AG04449 (cell line): ENCODE measurements around the gene IMMP2L.
"Not testable (repeated sequence)": the region's sequence is repeated elsewhere in the genome, so short reads cannot be mapped to it uniquely, and the experiment has no call there.

Source experiments
- CTCF ChIA-PET: fragments of 350-600 bp; formaldehyde crosslinking; extraction: SDS; loops from one replicate; lab custom pipeline; 2021; ENCODE audit warnings: antibody characterized with exemption; lab: Yijun Ruan, JAX
- POLR2A ChIA-PET: fragments of 400-600, 350-600 bp; formaldehyde crosslinking; extraction: SDS; loops from one replicate; lab custom pipeline; 2020; ENCODE audit warnings: antibody characterized with exemption, inconsistent platforms; lab: Yijun Ruan, JAX
- DNase-seq: peaks from one replicate; pipeline ENCODE4 v3.0.0-alpha.2; 2010; ENCODE audit warnings: low read depth, low spot score
- H3K4me3 ChIP-seq: 2 replicates; pipeline ENCODE4 v1.5.1; 2011; ENCODE audit warnings: low read depth, mild to moderate bottlenecking, control low read depth, low read length
- CTCF ChIP-seq: IDR thresholded peaks from one replicate; pipeline ENCODE4 v1.5.1; 2011; ENCODE audit warnings: mild to moderate bottlenecking, moderate library complexity, low read length, control low read depth, inconsistent platforms; ENCODE audit not compliant: insufficient read depth; ENCODE audit errors: missing control alignments

The IMMP2L gene

GRCh38 chr7:110664803-110665202 is 897.5 kb downstream of the IMMP2L start:
- no peak overlapping the region for H3K4me3 ChIP-seq
- ChIA-PET POLR2A (no interaction called here), CTCF (no interaction called here)
- no peak for TF ChIP-seq CTCF
- DNase-seq = no peak

DNA sequence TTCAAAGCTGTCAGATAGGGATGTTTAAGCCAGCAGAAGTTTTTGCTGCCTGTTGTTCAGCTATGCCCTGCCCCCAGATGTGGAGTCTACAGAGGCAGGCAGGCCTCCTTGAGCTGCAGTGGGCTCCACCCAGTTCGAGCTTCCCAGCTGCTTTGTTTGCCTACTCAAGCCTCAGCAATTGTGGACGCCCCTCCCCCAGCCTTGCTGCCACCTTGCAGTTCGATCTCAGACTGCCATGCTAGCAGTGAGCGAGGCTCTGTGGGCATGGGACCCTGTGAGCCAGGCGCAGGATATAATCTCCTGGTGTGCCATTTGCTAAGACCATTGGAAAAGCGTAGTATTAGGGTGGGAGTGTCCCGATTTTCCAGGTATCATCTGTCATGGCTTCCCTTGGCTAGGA is 901.7 kb downstream of the IMMP2L start:
- H3K4me3 ChIP-seq, POLR2A ChIA-PET, CTCF ChIA-PET, DNase-seq: not testable (repeated sequence)

DNA sequence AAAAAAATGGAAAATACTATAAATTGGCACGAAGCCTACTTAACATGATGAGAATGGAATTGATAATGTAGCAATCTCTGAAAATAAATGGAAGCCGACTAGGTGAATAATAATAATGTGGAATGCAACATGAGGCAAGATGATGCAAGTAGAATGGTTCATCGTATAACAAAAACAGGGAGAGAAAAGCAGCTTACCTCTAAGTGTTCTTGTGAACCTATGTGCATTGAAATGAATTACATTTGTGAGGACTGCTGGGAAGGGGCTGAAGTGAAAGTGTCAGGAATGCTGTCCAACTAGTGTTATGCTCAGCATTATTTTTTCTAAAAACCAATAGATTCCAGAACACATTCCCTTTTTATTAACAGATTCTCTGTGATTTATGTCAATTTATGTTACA is 912.0 kb downstream of the IMMP2L start:
- no peak overlapping the region for H3K4me3 ChIP-seq
- DNase-seq = no peak
- no peak for TF ChIP-seq CTCF
- POLR2A ChIA-PET = no interaction called here
- CTCF ChIA-PET = no interaction called here

DNA sequence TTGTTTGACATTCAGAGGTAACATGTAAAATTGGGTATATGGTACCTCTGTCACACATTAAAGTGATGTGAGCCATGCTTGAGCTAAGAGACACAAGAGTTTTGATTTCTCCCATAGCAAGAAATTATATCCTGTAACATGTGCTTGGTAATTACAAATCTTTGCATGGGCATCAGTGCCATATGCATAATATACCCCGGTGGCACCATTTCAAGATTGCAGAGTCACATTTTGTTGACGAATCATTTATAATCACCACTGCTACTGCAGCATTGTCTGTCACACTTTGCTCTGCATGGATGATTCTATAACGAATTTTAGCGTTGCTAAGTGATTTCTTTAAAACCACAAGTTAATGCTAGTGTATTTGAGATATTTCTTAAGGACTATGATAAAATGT is 915.0 kb downstream of the IMMP2L start:
- no peak overlapping the region for H3K4me3 ChIP-seq
- ChIA-PET POLR2A (no interaction called here), CTCF (no interaction called here)
- no peak for DNase-seq
- TF ChIP-seq CTCF = no peak

DNA sequence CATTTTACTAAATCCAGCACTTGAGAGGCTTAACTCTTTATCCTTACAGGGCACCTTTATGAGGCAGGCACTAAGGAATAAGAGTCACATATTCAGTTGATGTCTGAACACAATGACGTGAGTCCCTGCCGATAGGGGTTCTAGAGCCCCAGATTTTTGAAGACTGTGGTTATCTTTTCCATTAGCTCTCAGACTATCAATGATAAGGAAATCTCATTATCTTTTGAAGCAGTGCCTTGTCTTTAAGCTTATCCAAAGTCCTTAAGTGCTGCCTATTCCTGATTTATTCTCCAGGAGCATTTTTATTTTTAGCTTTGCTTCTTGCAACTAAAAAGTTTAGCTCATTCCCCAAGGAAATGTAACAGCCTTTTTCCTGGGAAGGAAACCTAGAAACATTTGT is 915.5 kb downstream of the IMMP2L start:
- no peak overlapping the region for H3K4me3 ChIP-seq
- ChIA-PET POLR2A (no interaction called here), CTCF (interaction anchor here (0.8 kb wide), 1 partner anchor 31 kb away, joined by 3 read pairs; no protein-coding TSS in a partner anchor)
- TF ChIP-seq CTCF = no peak
- no peak for DNase-seq

DNA sequence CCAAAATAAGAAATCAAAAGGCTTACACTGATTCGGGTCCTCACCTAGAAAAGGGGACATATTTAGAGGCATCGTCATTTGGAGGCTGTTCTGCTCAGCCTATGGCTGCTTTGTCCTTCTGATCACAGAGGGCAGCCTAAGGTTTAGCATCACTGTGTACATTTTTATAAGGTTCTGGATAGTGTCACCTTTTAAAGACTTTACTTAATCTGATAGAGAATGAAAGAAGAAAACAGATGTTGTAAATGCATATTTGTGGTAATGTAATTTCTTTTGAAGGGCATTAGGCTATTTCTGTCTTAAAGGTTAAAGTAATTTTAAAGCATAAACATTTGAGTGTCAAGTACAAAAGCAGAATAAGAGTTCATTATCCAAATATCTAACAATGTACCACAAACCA is 916.7 kb downstream of the IMMP2L start:
- CTCF ChIA-PET = no interaction called here
- H3K4me3 ChIP-seq = no peak overlapping the region
- POLR2A ChIA-PET = no interaction called here
- no peak for DNase-seq
- TF ChIP-seq CTCF = no peak

GRCh38 chr7:110645060-110645459 is 917.2 kb downstream of the IMMP2L start:
- TF ChIP-seq CTCF = no peak
- POLR2A ChIA-PET = no interaction called here
- CTCF ChIA-PET = no interaction called here
- no peak for DNase-seq
- H3K4me3 ChIP-seq = no peak overlapping the region
